H1 (cell line): Measurements from ENCODE around the gene VWA1. TPM values are rescaled to one million over a fixed set of nuclear protein-coding genes. Genes with fewer than 3 reads are reported as not detected.

Experiments
- CTCF ChIA-PET: fragments of 300-600 bp; sonication (Branson Sonifier 250); formaldehyde crosslinking; loops from one replicate; lab custom pipeline; 2021; ENCODE audit not compliant: partially characterized antibody; lab: Charles Lee
- POLR2A ChIA-PET: fragments of 300-600 bp; sonication (Branson Sonifier 250); formaldehyde crosslinking; loops from one replicate; lab custom pipeline; 2021; ENCODE audit warnings: inconsistent platforms; ENCODE audit not compliant: partially characterized antibody; lab: Charles Lee
- DNase-seq, 2 experiments: peaks; one replicate each; pipeline versions ENCODE4 v3.0.0 to v3.0.0-alpha.2; 2010 to 2022; ENCODE audit warnings: low spot score in 2 of 2, low read depth in 1 of 2, mixed read lengths in 1 of 2
- FAIRE-seq: peaks from 2 replicates; lab custom pipeline; 2011; peaks lifted over from hg19 to GRCh38; lab: Jason Lieb, UNC
- H2AFZ ChIP-seq: 2 replicates; pipeline ENCODE4 v1.8.1; 2012; ENCODE audit warnings: low read length, inconsistent platforms
- H2AK5ac ChIP-seq: 2 replicates; pipeline ENCODE4 v1.6.1; 2013; ENCODE audit warnings: low read depth, low read length
- H2BK120ac ChIP-seq: replicated peaks from 2 replicates; pipeline ENCODE3; 2013; ENCODE audit warnings: low read depth, low read length, inconsistent platforms
- H2BK12ac ChIP-seq: 2 replicates; pipeline ENCODE4 v1.6.1; 2013; ENCODE audit warnings: low read depth, low read length
- H2BK15ac ChIP-seq: 2 replicates; pipeline ENCODE4 v1.6.1; 2013; ENCODE audit warnings: low read length
- H2BK20ac ChIP-seq: 2 replicates; pipeline ENCODE4 v1.6.1; 2013; ENCODE audit warnings: low read length
- H2BK5ac ChIP-seq: 2 replicates; pipeline ENCODE4 v1.6.1; 2013; ENCODE audit warnings: low read depth, low read length
- H3K14ac ChIP-seq: 2 replicates; pipeline ENCODE4 v1.6.1; 2013; ENCODE audit warnings: inconsistent platforms; ENCODE audit not compliant: insufficient read length
- H3K18ac ChIP-seq: 2 replicates; pipeline ENCODE4 v1.6.1; 2013; ENCODE audit warnings: low read length; ENCODE audit errors: extremely low read depth
- H3K23ac ChIP-seq: 2 replicates; pipeline ENCODE4 v1.6.1; 2013; ENCODE audit warnings: inconsistent platforms; ENCODE audit not compliant: insufficient read length
- H3K23me2 ChIP-seq: 2 replicates; pipeline ENCODE4 v1.6.1; 2013; ENCODE audit warnings: low read depth, low read length
- H3K27ac ChIP-seq: 2 replicates; pipeline ENCODE4 v1.6.1; 2011; ENCODE audit warnings: low read depth, low read length, inconsistent platforms
- H3K27me3 ChIP-seq, 4 experiments: replicated peaks in 1 of 4; 1 replicate in 1 of 4; 2 replicates in 3 of 4; pipeline versions ENCODE4 v1.6.1 to v1.8.1; 2011 to 2013; ENCODE audit warnings: low read length in 3 of 4, mild to moderate bottlenecking in 3 of 4, inconsistent platforms in 2 of 4, mixed read lengths in 2 of 4, moderate library complexity in 1 of 4; ENCODE audit not compliant: control insufficient read depth in 3 of 4, insufficient read depth in 3 of 4; ENCODE audit errors: extremely low read depth in 1 of 4
- H3K36me3 ChIP-seq, 4 experiments: 2 replicates each; pipeline versions ENCODE4 v1.6.1 to v1.8.1; 2011 to 2013; ENCODE audit warnings: mild to moderate bottlenecking in 4 of 4, low read length in 3 of 4, moderate library complexity in 2 of 4, control low read depth in 1 of 4, inconsistent platforms in 1 of 4; ENCODE audit not compliant: insufficient read depth in 4 of 4, control insufficient read depth in 2 of 4
- H3K4ac ChIP-seq: replicated peaks from 2 replicates; pipeline ENCODE3; 2013; ENCODE audit warnings: low read length, low read depth, mixed read lengths, inconsistent platforms; ENCODE audit not compliant: insufficient read length
- H3K4me1 ChIP-seq, 4 experiments: replicated peaks in 1 of 4; 1 replicate in 1 of 4; 2 replicates in 3 of 4; pipeline versions ENCODE4 v1.6.1 to v1.8.1; 2011 to 2013; ENCODE audit warnings: low read length in 3 of 4, inconsistent platforms in 2 of 4, mixed read lengths in 1 of 4; ENCODE audit not compliant: insufficient read depth in 4 of 4, control insufficient read depth in 3 of 4
- H3K4me2 ChIP-seq, 2 experiments: 2 replicates each; pipeline versions ENCODE4 v1.6.1 to v1.8.1; 2011 to 2013; ENCODE audit warnings: low read depth in 2 of 2, low read length in 2 of 2, control low read depth in 1 of 2, inconsistent platforms in 1 of 2, mild to moderate bottlenecking in 1 of 2; ENCODE audit not compliant: insufficient read depth in 1 of 2
- H3K4me3 ChIP-seq, 4 experiments: fragments of 200-600, 300-600 bp in 1 of 4; sonication (generic), shearing (Covaris generic), sonication (Bioruptor Twin) in 1 of 4; 2 replicates each; pipeline versions ENCODE4 v1.5.1 to v1.8.1; 2011 to 2016; ENCODE audit warnings: low read length in 4 of 4, low read depth in 3 of 4, control low read depth in 2 of 4, inconsistent platforms in 2 of 4, mild to moderate bottlenecking in 2 of 4, mixed read lengths in 1 of 4, moderate library complexity in 1 of 4; ENCODE audit not compliant: insufficient read depth in 2 of 4; ENCODE audit errors: extremely low read depth in 1 of 4
- H3K56ac ChIP-seq: replicated peaks from 2 replicates; pipeline ENCODE3; 2013; ENCODE audit warnings: low read depth, mild to moderate bottlenecking, mixed read lengths, low read length, inconsistent platforms; ENCODE audit not compliant: insufficient read length
- H3K79me1 ChIP-seq: 2 replicates; pipeline ENCODE4 v1.6.1; 2013; ENCODE audit warnings: low read depth, low read length, control low read depth
- H3K79me2 ChIP-seq, 2 experiments: 2 replicates each; pipeline versions ENCODE4 v1.6.1 to v1.8.1; 2012 to 2013; ENCODE audit warnings: low read length in 2 of 2, mild to moderate bottlenecking in 2 of 2, inconsistent platforms in 1 of 2; ENCODE audit not compliant: insufficient read depth in 2 of 2, control insufficient read depth in 1 of 2
- H3K9ac ChIP-seq, 4 experiments: replicated peaks in 1 of 4; 1 replicate in 1 of 4; 2 replicates in 3 of 4; pipeline versions ENCODE4 v1.6.1 to v1.8.1; 2011 to 2013; ENCODE audit warnings: low read depth in 3 of 4, low read length in 3 of 4, control low read depth in 2 of 4, mild to moderate bottlenecking in 2 of 4, moderate library complexity in 2 of 4, inconsistent platforms in 1 of 4; ENCODE audit errors: extremely low read depth in 1 of 4
- H3K9me3 ChIP-seq, 2 experiments: 2 replicates each; pipeline versions ENCODE4 v1.6.1 to v1.8.1; 2012 to 2013; ENCODE audit warnings: mild to moderate bottlenecking in 2 of 2, moderate library complexity in 2 of 2, control low read depth in 1 of 2, inconsistent platforms in 1 of 2, low read depth in 1 of 2, low read length in 1 of 2, mixed read lengths in 1 of 2; ENCODE audit not compliant: insufficient read depth in 2 of 2
- H4K20me1 ChIP-seq, 2 experiments: replicated peaks in 1 of 2; 2 replicates each; pipeline versions ENCODE3 to v1.8.1; 2011 to 2013; ENCODE audit warnings: inconsistent platforms in 2 of 2, low read length in 2 of 2, mild to moderate bottlenecking in 1 of 2; ENCODE audit not compliant: insufficient read depth in 2 of 2, control insufficient read depth in 1 of 2
- H4K5ac ChIP-seq: 2 replicates; pipeline ENCODE4 v1.6.1; 2013; ENCODE audit warnings: low read length, low read depth, mixed read lengths, inconsistent platforms; ENCODE audit not compliant: insufficient read length
- H4K8ac ChIP-seq: 2 replicates; pipeline ENCODE4 v1.8.0; 2013; ENCODE audit warnings: mild to moderate bottlenecking, moderate library complexity, low read length, inconsistent platforms; ENCODE audit not compliant: insufficient read depth; ENCODE audit errors: extremely low read depth
- H4K91ac ChIP-seq: replicated peaks from 2 replicates; pipeline ENCODE3; 2013; ENCODE audit warnings: low read length, mixed read lengths, inconsistent platforms; ENCODE audit not compliant: insufficient read length
- GABPA ChIP-seq: IDR thresholded peaks from 2 replicates; pipeline ENCODE4 v1.6.1; 2011; ENCODE audit warnings: mild to moderate bottlenecking, low read length, moderate library complexity, borderline replicate concordance; ENCODE audit not compliant: insufficient read depth
- JUN ChIP-seq: IDR thresholded peaks from 2 replicates; pipeline ENCODE4 v1.6.1; 2011; ENCODE audit warnings: low read depth, mild to moderate bottlenecking, improper control_type of control experiment, low read length
- JUND ChIP-seq: IDR thresholded peaks from 2 replicates; pipeline ENCODE4 v1.6.1; 2011; ENCODE audit warnings: mild to moderate bottlenecking, improper control_type of control experiment, low read length
- RFX5 ChIP-seq: IDR thresholded peaks from 2 replicates; pipeline ENCODE4 v1.6.1; 2011; ENCODE audit warnings: low read depth, low read length, improper control_type of control experiment, borderline replicate concordance
- TAF1 ChIP-seq: IDR thresholded peaks from 2 replicates; pipeline ENCODE4 v1.6.1; 2011; ENCODE audit warnings: mild to moderate bottlenecking, low read depth, low read length
- WGBS, 2 experiments: shearing (Covaris generic) in 1 of 2; methylation state at CpG; one replicate each; pipeline versions ENCODE4 v1.1.6 to v1.1.7; 2013 to 2015; ENCODE audit warnings: low lambda C conversion rate in 2 of 2, mixed read lengths in 2 of 2, inconsistent platforms in 1 of 2, low coverage in 1 of 2, missing lambda C conversion rate in 1 of 2; ENCODE audit not compliant: insufficient replicate concordance in 2 of 2, insufficient coverage in 1 of 2, insufficient read length in 1 of 2; ENCODE audit errors: extremely low coverage in 1 of 2, missing lambda C conversion rate in 1 of 2; 5-methylcytosine and 5-hydroxymethylcytosine counted together
- polyA plus RNA-seq, 7 experiments: library from polyadenylated mRNA; depleted of rRNA in 3 of 7; stranded (reverse) in 5 of 7; unstranded in 2 of 7; fragments of >200 nt in 5 of 7; fragments of 200-250 nt in 2 of 7; gene quantifications; 1 replicate in 5 of 7; 2 replicates in 1 of 7; 4 replicates in 1 of 7; pipeline versions ENCODE4 v1.2.1 to v1.2.3, GENCODE V29; 2011 to 2013; ENCODE audit warnings: missing spikeins in 2 of 7, mixed read lengths in 2 of 7
- total RNA-seq: library from RNA; stranded (reverse); fragmentation: NEBNext Ultra II Directional; extraction: Animal tissue kit (Norgen Biotek cat#: 25700); gene quantifications from 2 replicates; pipeline ENCODE4 v1.2.1, GENCODE V29; 2021

Gene VWA1
- total and polyA plus RNA-seq, 2 of the 8 experiments (the other 6 are each of a cell fraction or from before 2014, with no cell fraction given) = 16.0 to 36.6 TPM

DNA sequence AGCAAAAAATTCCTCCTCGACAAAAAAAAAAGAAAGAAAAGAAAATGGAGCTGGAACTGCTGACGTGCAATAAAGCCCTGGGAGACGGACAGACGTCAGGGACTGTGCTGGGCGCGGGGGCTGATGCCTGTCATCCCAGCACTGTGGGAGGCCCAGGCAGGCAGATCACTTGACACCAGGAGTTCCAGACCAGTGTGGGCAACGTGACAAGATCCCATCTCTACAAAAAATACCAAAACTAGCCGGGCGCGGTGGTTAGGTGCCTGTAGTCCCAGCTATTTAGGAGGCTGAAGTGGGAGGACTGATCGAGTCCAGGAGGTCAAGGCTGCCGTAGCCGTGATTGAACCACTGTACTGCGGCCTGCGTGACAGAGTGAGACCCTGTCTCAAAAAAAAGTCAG lies 10.8 kb upstream of the VWA1 start:
- no peak overlapping the region for H2BK120ac ChIP-seq
- DNase-seq (no peak), FAIRE-seq (no peak)
- no peaks in the 10 kb centered on the region; a peak in 1 of 8 replicates for H3K36me3 ChIP-seq
- H3K9ac ChIP-seq = no peak overlapping the region
- no peak overlapping the region for H2AFZ ChIP-seq
- no peak overlapping the region for H3K56ac ChIP-seq
- 95% methylated on average over 15 of the region's 15 CpGs; no CpG with 5 or more reads in 1 of the 2 experiments for WGBS, 2 experiments
- peaks cover 10% of the 10 kb centered on the region; the same call in 1 of the 2 replicates for H3K23me2 ChIP-seq
- no peak overlapping the region for H4K8ac ChIP-seq
- H3K79me2 ChIP-seq = no peaks in the 10 kb centered on the region
- H3K9me3 ChIP-seq = peaks cover 0 to 3% of the 10 kb centered on the region in 2 experiments; a peak in 1 of 4 replicates
- H2BK5ac ChIP-seq = no peak overlapping the region
- H3K4me1 ChIP-seq = peaks cover 0 to 37% (median 28%) of the 10 kb centered on the region in 4 experiments; a peak in 6 of 7 replicates
- no peak overlapping the region for H2AK5ac ChIP-seq
- no peak overlapping the region for H3K27ac ChIP-seq
- H3K14ac ChIP-seq = no peak overlapping the region
- H3K4me3 ChIP-seq = no peak overlapping the region
- no peaks in the 10 kb centered on the region; a peak in 2 of 7 replicates for H3K27me3 ChIP-seq
- no peak overlapping the region for H3K4me2 ChIP-seq
- no peak overlapping the region for H3K4ac ChIP-seq
- H3K23ac ChIP-seq = no peak overlapping the region
- H2BK12ac ChIP-seq = peak overlapping the region; percentile 75; the same call in 1 of the 2 replicates
- no peak overlapping the region for H3K18ac ChIP-seq
- no peak overlapping the region for H4K5ac ChIP-seq
- H3K79me1 ChIP-seq = no peaks in the 10 kb centered on the region
- H2BK15ac ChIP-seq = no peak overlapping the region
- H4K20me1 ChIP-seq = no peaks in the 10 kb centered on the region
- no peak overlapping the region for H4K91ac ChIP-seq
- ChIA-PET POLR2A (interaction anchor here (0.6 to 22.9 kb wide), 7 partner anchors 8 to 255 kb away, joined by 3 to 515 read pairs (median 8); partner anchors contain the start of genes CCNL2, MRPL20 and VWA1), CTCF (interaction anchor here (0.7 to 3.4 kb wide), 9 partner anchors 10 to 196 kb away, joined by 3 to 14 read pairs (median 6); no protein-coding TSS in a partner anchor)
- H2BK20ac ChIP-seq = no peak overlapping the region
- TF ChIP-seq GABPA = no peak
- TF ChIP-seq JUN = no peak
- TF ChIP-seq TAF1 = no peak
- no peak for TF ChIP-seq RFX5
- TF ChIP-seq JUND = no peak
